Neuron (in vitro differentiated cells): Measurements from ENCODE around the gene ENTPD1.
"Not testable (repeated sequence)": the region's sequence is repeated elsewhere in the genome, so short reads cannot be mapped to it uniquely, and the experiment has no call there.

ENCODE experiments used
- H2AFZ ChIP-seq: one replicate; pipeline ENCODE4 v1.6.1; 2013; ENCODE audit warnings: low read depth, mild to moderate bottlenecking, inconsistent platforms, low read length, moderate library complexity
- H3K27me3 ChIP-seq: one replicate; pipeline ENCODE4 v1.6.1; 2013; ENCODE audit warnings: low read length; ENCODE audit not compliant: insufficient read depth
- H3K36me3 ChIP-seq: one replicate; pipeline ENCODE4 v1.6.1; 2013; ENCODE audit warnings: low read length; ENCODE audit not compliant: insufficient read depth
- H3K4me1 ChIP-seq: one replicate; pipeline ENCODE4 v1.6.1; 2013; ENCODE audit warnings: low read length; ENCODE audit not compliant: insufficient read depth
- H3K4me3 ChIP-seq: 2 replicates; pipeline ENCODE4 v1.5.1; 2013; ENCODE audit warnings: mild to moderate bottlenecking, low read length, moderate library complexity
- H3K9me3 ChIP-seq: one replicate; pipeline ENCODE4 v1.6.1; 2013; ENCODE audit warnings: low read length

ENTPD1 gene

DNA sequence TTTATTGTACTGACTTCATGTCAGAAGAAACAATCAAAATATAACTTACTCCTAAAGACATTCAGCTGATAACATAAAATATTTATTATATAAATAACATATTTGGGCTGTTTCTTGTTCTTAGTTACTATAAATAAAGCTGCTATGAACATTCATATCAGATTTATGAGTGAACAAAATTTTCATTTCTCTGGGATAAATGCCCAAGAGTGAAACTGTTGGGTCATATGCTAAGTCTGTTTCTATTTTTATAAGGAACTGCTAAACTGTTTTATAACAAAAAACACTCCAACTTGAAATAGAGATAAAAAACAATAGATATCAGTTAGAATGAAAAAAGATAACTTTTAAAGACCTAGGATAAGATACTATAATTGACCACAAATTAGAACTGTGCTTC, 125.4 kb downstream of the ENTPD1 start:
- no peaks in the 10 kb centered on the region for H3K4me1 ChIP-seq
- H3K4me3 ChIP-seq: no peak overlapping the region
- no peak overlapping the region for H2AFZ ChIP-seq
- no peaks in the 10 kb centered on the region for H3K9me3 ChIP-seq
- no peaks in the 10 kb centered on the region for H3K27me3 ChIP-seq
- no peaks in the 10 kb centered on the region for H3K36me3 ChIP-seq

DNA sequence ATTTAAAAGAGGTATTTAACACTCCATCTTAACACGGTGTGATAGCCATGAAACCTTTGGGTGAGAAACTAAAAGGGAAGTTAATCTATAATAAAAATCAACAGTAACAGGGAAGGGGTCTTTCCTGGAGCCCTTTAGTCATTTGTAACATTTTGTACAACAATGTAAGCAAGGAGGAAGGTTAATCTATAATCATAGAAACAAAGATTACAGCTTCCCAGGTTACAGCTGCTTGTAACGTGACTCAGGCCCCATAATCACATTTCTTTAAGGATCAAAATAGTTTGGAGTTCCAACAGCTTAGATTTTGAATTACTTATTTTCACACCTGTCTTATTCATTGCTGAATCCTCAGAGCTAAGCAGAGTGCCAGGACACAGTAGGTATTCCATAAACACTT, 133.9 kb downstream of the ENTPD1 start:
- Histone ChIP-seq H3K4me1 (no peaks in the 10 kb centered on the region), H3K9me3 (no peaks in the 10 kb centered on the region), H3K4me3 (no peak overlapping the region), H3K27me3 (no peaks in the 10 kb centered on the region), H2AFZ (no peak overlapping the region), H3K36me3 (peaks cover 2% of the 10 kb centered on the region)

DNA sequence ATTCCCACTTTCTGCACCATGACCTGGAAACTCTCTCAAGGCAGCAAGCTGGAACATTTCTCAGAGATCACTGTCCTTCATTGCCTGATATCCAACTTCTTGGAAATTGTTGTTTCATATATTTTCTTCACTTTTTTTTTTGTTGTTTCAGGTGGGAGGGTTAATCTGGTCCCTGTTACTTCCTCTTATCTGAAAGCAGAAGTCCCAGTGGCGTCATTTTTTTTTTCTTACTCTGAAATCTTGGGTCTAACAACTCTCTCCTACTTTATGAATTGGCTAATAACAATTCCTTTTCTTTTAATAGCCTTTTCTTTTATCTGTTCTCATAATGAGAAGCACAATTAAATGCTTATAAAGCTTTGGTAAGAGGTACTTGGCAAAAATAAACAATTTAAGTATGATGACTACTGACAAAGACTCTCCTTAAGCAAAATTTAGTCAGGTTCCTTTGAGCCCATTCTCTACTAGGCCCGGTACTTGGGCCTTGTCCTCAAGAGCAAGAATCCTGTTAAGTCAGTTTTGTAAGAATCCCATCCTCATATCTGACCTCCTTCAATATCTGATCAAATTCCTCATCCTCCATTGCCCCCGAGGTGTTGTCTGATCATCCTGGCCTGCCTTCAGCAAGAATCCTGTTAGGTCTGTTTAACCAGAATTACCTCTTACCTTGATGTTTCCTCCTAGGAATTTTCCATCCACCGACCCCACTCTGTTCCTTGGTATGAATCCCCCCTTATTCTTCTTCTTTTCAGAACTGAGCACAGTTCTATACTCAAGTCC, 140.3 kb downstream of the ENTPD1 start:
- Histone ChIP-seq H3K4me1 (no peaks in the 10 kb centered on the region), H3K27me3 (no peaks in the 10 kb centered on the region), H3K4me3 (no peak overlapping the region), H2AFZ (no peak overlapping the region), H3K9me3 (no peaks in the 10 kb centered on the region), H3K36me3 (peaks cover 31% of the 10 kb centered on the region)

DNA sequence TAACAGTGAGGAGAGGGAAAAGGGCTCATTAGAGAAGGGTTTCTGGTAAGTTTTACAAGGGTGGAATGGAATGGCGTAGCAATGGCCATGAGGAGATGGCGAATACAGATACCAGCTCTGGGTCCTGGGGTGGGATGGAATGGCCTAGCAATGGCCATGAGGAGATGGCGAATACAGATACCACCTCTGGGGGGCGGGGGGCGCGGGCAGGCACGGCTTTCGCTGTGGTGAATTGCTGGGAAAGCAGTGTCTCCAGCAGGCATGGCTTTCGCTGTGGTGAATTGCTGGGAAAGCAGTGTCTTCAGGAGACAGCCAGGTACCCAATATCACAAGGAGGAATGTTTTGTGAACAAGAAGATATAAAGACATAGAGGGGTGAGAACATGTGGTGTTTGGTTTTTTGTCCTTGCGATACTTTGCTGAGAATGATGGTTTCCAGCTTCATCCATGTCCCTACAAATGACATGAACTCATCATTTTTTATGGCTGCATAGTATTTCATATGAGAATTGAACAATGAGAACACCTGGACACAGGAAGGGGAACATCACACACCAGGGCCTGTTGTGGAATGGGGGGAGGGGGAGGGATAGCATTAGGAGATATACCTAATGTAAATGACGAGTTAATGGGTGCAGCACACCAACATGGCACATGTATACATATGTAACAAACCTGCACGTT, 150.1 kb downstream of the ENTPD1 start:
- H2AFZ ChIP-seq, H3K9me3 ChIP-seq, H3K36me3 ChIP-seq, H3K4me1 ChIP-seq, H3K4me3 ChIP-seq, H3K27me3 ChIP-seq: not testable (repeated sequence)

DNA sequence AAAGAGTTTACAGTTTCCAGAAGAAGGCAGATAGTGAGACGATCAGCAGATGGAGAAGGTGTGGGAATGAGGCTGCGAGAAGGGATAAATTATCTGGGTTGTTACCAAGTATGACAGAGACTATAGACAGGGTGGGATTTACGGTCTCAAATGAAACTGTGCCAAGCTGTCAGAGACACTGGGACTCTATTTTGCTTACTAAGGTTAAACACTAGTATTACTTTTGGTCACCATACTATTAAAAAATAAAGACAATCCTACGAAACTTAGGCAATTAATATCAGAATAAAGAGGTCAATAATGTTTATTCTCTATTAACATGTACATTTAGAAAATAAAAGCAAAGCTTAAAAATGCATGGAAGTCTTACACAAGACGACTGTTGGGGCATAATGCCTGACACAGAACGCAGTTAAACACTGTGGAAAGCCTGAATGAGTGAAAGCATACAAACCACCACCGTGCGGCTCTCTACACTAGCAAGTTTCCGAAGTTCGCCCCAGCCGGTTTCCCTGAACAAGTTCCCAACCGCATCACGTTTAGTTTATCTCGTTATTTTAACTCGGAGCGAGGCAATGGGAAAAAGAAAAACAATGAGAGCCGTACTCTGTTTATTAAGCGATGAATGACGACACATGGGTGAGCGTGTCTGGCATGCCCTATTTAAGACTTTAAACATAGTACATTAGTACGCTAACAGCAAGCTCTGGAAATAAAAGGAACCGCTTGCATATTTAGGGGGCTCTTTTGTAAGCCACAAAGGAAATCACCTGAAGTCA, 150.9 kb downstream of the ENTPD1 start:
- Histone ChIP-seq H3K4me3 (peak overlapping the region; percentile 60), H3K36me3 (no peaks in the 10 kb centered on the region), H3K4me1 (peaks cover 4% of the 10 kb centered on the region), H2AFZ (peak overlapping the region; percentile 92), H3K27me3 (peaks cover 6% of the 10 kb centered on the region), H3K9me3 (no peaks in the 10 kb centered on the region)

DNA sequence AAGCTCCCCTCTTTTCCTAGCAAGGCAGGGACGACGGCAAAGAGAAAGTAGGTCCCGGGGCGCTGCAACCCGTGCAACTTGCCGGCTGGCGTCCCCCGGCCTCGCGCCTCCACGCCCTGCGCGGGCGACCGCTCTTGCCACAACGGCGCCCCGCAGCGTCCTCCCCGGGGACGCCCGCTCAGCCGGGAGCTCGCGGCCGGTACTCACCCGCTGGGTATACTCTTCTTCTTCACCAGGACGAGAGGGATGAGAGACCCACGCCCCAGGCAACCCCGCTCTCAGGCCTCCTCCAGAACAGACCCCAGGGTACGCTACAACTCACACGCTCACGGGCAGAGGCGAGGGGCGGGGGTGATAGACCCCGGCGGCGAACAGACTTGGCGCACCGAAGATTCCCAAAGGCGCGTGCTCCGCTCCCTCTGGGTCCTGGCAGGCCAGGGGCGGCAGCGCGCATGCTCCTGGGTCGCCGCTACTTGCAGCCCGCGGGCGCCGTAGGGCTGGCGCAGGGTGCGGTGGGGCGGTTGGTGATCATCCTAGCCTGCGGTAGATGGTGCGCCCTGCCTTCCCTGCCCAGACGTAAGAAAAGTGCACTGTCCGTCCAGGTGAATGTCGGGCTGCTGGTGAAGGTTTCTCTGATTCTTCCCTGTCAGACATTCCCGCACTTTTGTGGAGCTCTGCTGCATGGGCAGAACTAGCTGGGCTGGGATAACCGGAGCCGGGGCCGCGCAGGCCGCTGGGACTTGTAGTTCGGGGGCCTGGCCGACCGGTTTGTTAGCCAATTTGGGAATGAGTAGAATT, 151.7 kb downstream of the ENTPD1 start, which contains the start of gene CC2D2B:
CC2D2B (plus strand) TSS at position 520 of the 798 bp plus-strand sequence. CDS start 3,349 bp downstream, outside the sequence.
- H3K4me3 ChIP-seq: peak within 1 kb of the TSS; percentile 60
- H3K36me3 ChIP-seq: no peaks in the 10 kb centered on the region
- H3K4me1 ChIP-seq: peaks cover 4% of the 10 kb centered on the region
- H2AFZ ChIP-seq: peak within 1 kb of the TSS; percentile 92
- H3K27me3 ChIP-seq: peaks cover 8% of the 10 kb centered on the region
- H3K9me3 ChIP-seq: no peaks in the 10 kb centered on the region

DNA sequence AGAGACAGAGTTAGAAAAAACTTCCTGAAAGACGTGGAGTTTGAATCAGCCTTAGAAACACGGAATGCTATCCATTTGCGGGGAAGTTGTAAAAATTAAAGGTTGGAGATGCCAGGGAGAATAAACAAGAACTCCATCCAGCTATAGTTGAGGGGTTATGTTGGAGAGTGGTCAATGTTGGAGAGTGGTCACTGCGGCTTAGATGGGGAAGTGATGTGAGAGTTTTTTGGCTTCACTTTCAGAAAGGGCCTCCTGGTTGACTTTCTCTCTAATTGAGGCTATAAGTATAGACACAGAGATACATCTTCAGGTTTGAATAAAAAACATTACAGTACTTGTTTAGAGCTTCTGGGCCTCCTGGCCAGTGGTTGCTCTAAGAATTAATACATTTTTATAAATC, 152.5 kb downstream of the ENTPD1 start:
- Histone ChIP-seq H3K36me3 (no peaks in the 10 kb centered on the region), H3K27me3 (peaks cover 8% of the 10 kb centered on the region), H3K4me1 (peaks cover 4% of the 10 kb centered on the region), H3K9me3 (no peaks in the 10 kb centered on the region), H2AFZ (peak overlapping the region; percentile 92), H3K4me3 (peak overlapping the region; percentile 60)

DNA sequence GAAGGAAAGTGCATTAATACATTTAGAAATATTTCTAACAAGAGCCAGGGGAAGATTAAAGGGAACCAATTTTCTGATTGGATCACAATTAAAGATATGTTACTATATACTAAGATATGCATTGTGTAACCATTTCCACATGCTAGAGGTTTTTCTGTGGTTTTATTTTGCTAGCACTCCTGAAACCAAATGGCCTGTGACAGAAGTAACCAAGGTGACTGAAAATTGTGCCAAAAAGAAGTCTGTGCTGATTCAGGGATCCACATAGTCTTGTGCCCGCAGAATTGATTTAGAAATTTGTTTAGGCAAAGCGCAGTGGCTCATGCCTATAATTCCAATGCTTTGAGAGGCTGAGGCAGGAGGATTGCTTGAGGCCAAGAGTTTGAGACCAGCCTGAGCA, 153.6 kb downstream of the ENTPD1 start:
- Histone ChIP-seq H3K9me3 (no peaks in the 10 kb centered on the region), H3K4me1 (peaks cover 4% of the 10 kb centered on the region), H3K27me3 (peaks cover 8% of the 10 kb centered on the region), H3K4me3 (no peak overlapping the region), H2AFZ (no peak overlapping the region), H3K36me3 (no peaks in the 10 kb centered on the region)

DNA sequence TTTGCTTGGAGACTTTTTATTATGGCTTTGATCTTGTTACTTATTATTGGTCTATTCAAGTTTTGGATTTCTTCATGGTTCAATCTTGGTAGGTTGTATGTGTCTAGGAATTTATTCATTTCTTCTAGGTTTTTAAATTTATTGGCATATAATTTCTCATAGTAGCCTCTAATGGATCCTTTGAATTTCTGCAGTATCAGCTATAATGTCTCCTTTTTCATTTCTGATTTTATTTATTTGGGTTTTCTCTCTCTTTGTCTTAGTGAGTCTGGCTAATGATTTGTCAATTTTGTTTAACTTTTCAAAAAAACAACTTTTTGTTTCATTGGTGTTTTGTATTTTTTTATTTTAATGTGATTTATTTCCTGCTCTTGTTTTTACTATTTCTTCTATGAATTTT, 160.1 kb downstream of the ENTPD1 start:
- H3K9me3 ChIP-seq, H2AFZ ChIP-seq, H3K4me3 ChIP-seq, H3K27me3 ChIP-seq, H3K36me3 ChIP-seq, H3K4me1 ChIP-seq: not testable (repeated sequence)
